HCT116 (cell line): ENCODE measurements around the gene PLCZ1. TPM values are rescaled to one million over a fixed set of nuclear protein-coding genes. Genes with fewer than 3 reads are reported as not detected.

ENCODE experiments used
- ATAC-seq: fragments of 200-7000 bp; cut with Tn5 transposase; 2 replicates; pipeline ENCODE4 v1.9.1; 2020; ENCODE audit warnings: mild to moderate bottlenecking, moderate library complexity
- BruUV-seq: library from RNA; stranded (reverse); fragments of 400-500 nt; replicated peaks from 2 replicates; lab custom pipeline; 2021; lab: Mats Ljungman, UMichigan
- CTCF ChIA-PET: fragments of 300-600 bp; sonication (Branson Sonifier 250); formaldehyde crosslinking; loops from one replicate; lab custom pipeline; 2021; ENCODE audit warnings: antibody characterized with exemption; lab: Charles Lee
- POLR2A ChIA-PET: fragments of 300-600, 350-600 bp; sonication (Branson Sonifier 250); formaldehyde crosslinking; loops from one replicate; lab custom pipeline; 2021; ENCODE audit warnings: antibody characterized with exemption; lab: Charles Lee
- RAD21 ChIA-PET, 2 experiments: fragments of 300-600 bp; sonication (Branson Sonifier 250); formaldehyde crosslinking; loops; one replicate each; lab custom pipeline; 2023; ENCODE audit warnings: low total read pairs in 2 of 2; ENCODE audit not compliant: uncharacterized antibody in 2 of 2, unreplicated experiment in 2 of 2, low non-redundant PET in 1 of 2; lab: Charles Lee
- DNase-seq: peaks from one replicate; pipeline ENCODE4 v3.0.0-alpha.2; 2010; ENCODE audit warnings: low read depth, low spot score
- H2AFZ ChIP-seq: fragments of 200-600 bp; shearing (Covaris generic), sonication (generic); 2 replicates; pipeline ENCODE4 v1.6.1; 2017; ENCODE audit warnings: low read depth, mixed run types, mixed read lengths, antibody characterized with exemption, low read length; ENCODE audit not compliant: poor library complexity, severe bottlenecking
- H3K27ac ChIP-seq: 2 replicates; pipeline ENCODE4 v1.5.1; 2012; ENCODE audit warnings: low read depth, low read length
- H3K27me3 ChIP-seq: fragments of 200-600 bp; sonication (generic); 2 replicates; pipeline ENCODE4 v1.6.1; 2016; ENCODE audit warnings: mixed run types, low read length, mixed read lengths; ENCODE audit not compliant: insufficient read depth
- H3K36me3 ChIP-seq, 2 experiments: fragments of 200-500 bp in 1 of 2; fragments of 200-600 bp in 1 of 2; sonication (Bioruptor generic) in 1 of 2; sonication (generic) in 1 of 2; 2 replicates each; pipeline versions ENCODE4 v1.5.1 to v1.6.1; 2014 to 2016; ENCODE audit warnings: low read length in 2 of 2, inconsistent platforms in 1 of 2, mixed read lengths in 1 of 2, mixed run types in 1 of 2; ENCODE audit not compliant: insufficient read depth in 2 of 2, control insufficient read depth in 1 of 2
- H3K4me1 ChIP-seq, 2 experiments: fragments of 200-600 bp in 1 of 2; sonication (generic) in 1 of 2; 2 replicates each; pipeline versions ENCODE4 v1.5.1 to v1.6.1; 2012 to 2017; ENCODE audit warnings: low read length in 2 of 2, inconsistent platforms in 1 of 2, mild to moderate bottlenecking in 1 of 2, mixed read lengths in 1 of 2, mixed run types in 1 of 2, moderate library complexity in 1 of 2; ENCODE audit not compliant: insufficient read depth in 2 of 2, control insufficient read depth in 1 of 2
- H3K4me2 ChIP-seq: fragments of 200-600 bp; sonication (generic); 2 replicates; pipeline ENCODE4 v1.6.1; 2017; ENCODE audit warnings: mixed run types, low read length, mixed read lengths
- H3K4me3 ChIP-seq, 2 experiments: fragments of 200-600 bp in 1 of 2; sonication (generic) in 1 of 2; replicated peaks in 1 of 2; 2 replicates each; pipeline ENCODE4 v1.5.1; 2011 to 2016; ENCODE audit warnings: low read length in 2 of 2, control low read depth in 1 of 2, low read depth in 1 of 2, mild to moderate bottlenecking in 1 of 2, mixed read lengths in 1 of 2, mixed run types in 1 of 2
- H3K79me2 ChIP-seq: fragments of 200-600 bp; sonication (generic); 2 replicates; pipeline ENCODE4 v1.6.1; 2017; ENCODE audit warnings: mild to moderate bottlenecking, mixed run types, low read length, moderate library complexity, mixed read lengths; ENCODE audit not compliant: insufficient read depth
- H3K9ac ChIP-seq: fragments of 200-600 bp; sonication (generic); 2 replicates; pipeline ENCODE4 v1.6.1; 2016; ENCODE audit warnings: low read length, mixed read lengths
- H3K9me2 ChIP-seq: fragments of 200-600 bp; sonication (generic), shearing (Covaris generic); 2 replicates; pipeline ENCODE4 v1.6.1; 2017; ENCODE audit warnings: mixed run types, mild to moderate bottlenecking, moderate library complexity; ENCODE audit not compliant: insufficient read depth
- H3K9me3 ChIP-seq, 2 experiments: fragments of 200-500 bp in 1 of 2; fragments of 200-600 bp in 1 of 2; sonication (Bioruptor generic) in 1 of 2; sonication (generic) in 1 of 2; 2 replicates each; pipeline ENCODE4 v1.6.1; 2014 to 2017; ENCODE audit warnings: low read length in 2 of 2, mixed read lengths in 2 of 2, inconsistent platforms in 1 of 2, low read depth in 1 of 2, mild to moderate bottlenecking in 1 of 2, mixed run types in 1 of 2, moderate library complexity in 1 of 2; ENCODE audit not compliant: control insufficient read depth in 1 of 2, insufficient read depth in 1 of 2
- H4K20me1 ChIP-seq: fragments of 200-600 bp; sonication (generic), shearing (Covaris generic); 2 replicates; pipeline ENCODE4 v1.6.1; 2017; ENCODE audit warnings: mixed run types, mild to moderate bottlenecking, moderate library complexity; ENCODE audit not compliant: insufficient read depth
- EGR1 ChIP-seq: IDR thresholded peaks from 2 replicates; pipeline ENCODE4 v1.6.1; 2012; ENCODE audit warnings: low read depth
- REST ChIP-seq: IDR thresholded peaks from 2 replicates; pipeline ENCODE4 v1.6.1; 2012; ENCODE audit warnings: low read depth
- SRF ChIP-seq: IDR thresholded peaks from 2 replicates; pipeline ENCODE4 v1.6.1; 2012; ENCODE audit warnings: low read depth
- intact Hi-C: fragments of 100-400 bp; cut with micrococcal nuclease; formaldehyde crosslinking; loops from 2 replicates; pipeline ENCODE4 v1.10.0; 2022
- total RNA-seq: library from RNA; stranded (reverse); gene quantifications from one replicate; pipeline ENCODE4 v1.2.1, GENCODE V29; 2021; ENCODE audit not compliant: unreplicated experiment
- TF ChIP-seq, protein P1 (sequence below), 3 experiments: fragments of 200-600 bp in 1 of 3; sonication (generic) in 1 of 3; IDR thresholded peaks in 2 of 3; conservative IDR thresholded peaks in 1 of 3; 2 replicates each; pipeline ENCODE4 v1.5.1; 2012 to 2017; ENCODE audit warnings: low read depth in 2 of 3, low read length in 2 of 3, antibody characterized with exemption in 1 of 3, borderline replicate concordance in 1 of 3, control low read depth in 1 of 3, mild to moderate bottlenecking in 1 of 3, mixed read lengths in 1 of 3, mixed run types in 1 of 3, moderate library complexity in 1 of 3; ENCODE audit not compliant: insufficient read depth in 1 of 3
- TF ChIP-seq, protein P2 (sequence below): IDR thresholded peaks from 2 replicates; pipeline ENCODE4 v1.6.1; 2011; ENCODE audit warnings: mild to moderate bottlenecking, low read length, moderate library complexity; ENCODE audit not compliant: insufficient replicate concordance; ENCODE audit errors: extremely low read depth

PLCZ1 gene
- total RNA-seq, 1 experiment from 2014 or later: not detected

DNA sequence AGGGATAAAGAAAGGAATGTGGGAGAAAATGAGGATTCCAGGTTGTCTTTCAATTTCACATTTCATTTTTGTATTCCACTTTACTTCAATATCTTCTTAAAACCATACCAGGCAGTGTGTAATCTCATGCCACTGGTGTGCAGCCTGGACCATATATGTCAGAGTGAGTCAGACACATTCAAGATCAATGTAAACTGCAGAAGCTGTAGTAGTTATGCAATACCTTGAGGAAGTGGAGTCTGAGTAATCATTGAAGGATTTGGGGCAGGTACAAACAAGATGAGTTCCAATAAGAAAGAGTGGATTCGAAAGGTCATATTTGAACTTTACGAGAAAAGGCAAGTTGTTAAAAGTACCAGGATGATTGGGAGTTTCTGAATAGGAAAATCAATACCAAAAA, 14.1 kb downstream of the PLCZ1 start (continued):
- TF ChIP-seq, protein P1, sequence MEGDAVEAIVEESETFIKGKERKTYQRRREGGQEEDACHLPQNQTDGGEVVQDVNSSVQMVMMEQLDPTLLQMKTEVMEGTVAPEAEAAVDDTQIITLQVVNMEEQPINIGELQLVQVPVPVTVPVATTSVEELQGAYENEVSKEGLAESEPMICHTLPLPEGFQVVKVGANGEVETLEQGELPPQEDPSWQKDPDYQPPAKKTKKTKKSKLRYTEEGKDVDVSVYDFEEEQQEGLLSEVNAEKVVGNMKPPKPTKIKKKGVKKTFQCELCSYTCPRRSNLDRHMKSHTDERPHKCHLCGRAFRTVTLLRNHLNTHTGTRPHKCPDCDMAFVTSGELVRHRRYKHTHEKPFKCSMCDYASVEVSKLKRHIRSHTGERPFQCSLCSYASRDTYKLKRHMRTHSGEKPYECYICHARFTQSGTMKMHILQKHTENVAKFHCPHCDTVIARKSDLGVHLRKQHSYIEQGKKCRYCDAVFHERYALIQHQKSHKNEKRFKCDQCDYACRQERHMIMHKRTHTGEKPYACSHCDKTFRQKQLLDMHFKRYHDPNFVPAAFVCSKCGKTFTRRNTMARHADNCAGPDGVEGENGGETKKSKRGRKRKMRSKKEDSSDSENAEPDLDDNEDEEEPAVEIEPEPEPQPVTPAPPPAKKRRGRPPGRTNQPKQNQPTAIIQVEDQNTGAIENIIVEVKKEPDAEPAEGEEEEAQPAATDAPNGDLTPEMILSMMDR (IDR thresholded peaks at IDR 0.05 in 2 of 3, conservative IDR thresholded peaks at IDR 0.05 in 1 of 3; ENCODE audit: borderline replicate concordance in 1 of 3, insufficient read depth in 1 of 3, low read depth in 2 of 3, low read length in 2 of 3): no peak
- TF ChIP-seq SRF: peak; percentile 77
- no peak for TF ChIP-seq REST

- Histone ChIP-seq H3K27me3 (no peaks in the 10 kb centered on the region), H3K9ac (no peak overlapping the region), H4K20me1 (no peaks in the 10 kb centered on the region), H3K27ac (no peak overlapping the region), H3K4me1 (peaks cover 0 to 17% of the 10 kb centered on the region in 2 experiments; a peak in 2 of 4 replicates), H3K4me2 (no peak overlapping the region), H2AFZ (no peak overlapping the region), H3K4me3 (no peak overlapping the region), H3K9me3 (no peaks in the 10 kb centered on the region), H3K36me3 (no peaks in the 10 kb centered on the region), H3K79me2 (no peaks in the 10 kb centered on the region), H3K9me2 (no peaks in the 10 kb centered on the region)
- RAD21 ChIA-PET: no interaction called here
- intact Hi-C loops: no loop called here
- DNase-seq (no peak), ATAC-seq (no peak)
- BruUV-seq: no TSS peak
- CTCF ChIA-PET: no interaction called here
- TF ChIP-seq, protein P1 (IDR thresholded peaks at IDR 0.05 in 2 of 3, conservative IDR thresholded peaks at IDR 0.05 in 1 of 3; ENCODE audit: borderline replicate concordance in 1 of 3, insufficient read depth in 1 of 3, low read depth in 2 of 3, low read length in 2 of 3): no peak
- no peak for TF ChIP-seq EGR1
- TF ChIP-seq, protein P2, sequence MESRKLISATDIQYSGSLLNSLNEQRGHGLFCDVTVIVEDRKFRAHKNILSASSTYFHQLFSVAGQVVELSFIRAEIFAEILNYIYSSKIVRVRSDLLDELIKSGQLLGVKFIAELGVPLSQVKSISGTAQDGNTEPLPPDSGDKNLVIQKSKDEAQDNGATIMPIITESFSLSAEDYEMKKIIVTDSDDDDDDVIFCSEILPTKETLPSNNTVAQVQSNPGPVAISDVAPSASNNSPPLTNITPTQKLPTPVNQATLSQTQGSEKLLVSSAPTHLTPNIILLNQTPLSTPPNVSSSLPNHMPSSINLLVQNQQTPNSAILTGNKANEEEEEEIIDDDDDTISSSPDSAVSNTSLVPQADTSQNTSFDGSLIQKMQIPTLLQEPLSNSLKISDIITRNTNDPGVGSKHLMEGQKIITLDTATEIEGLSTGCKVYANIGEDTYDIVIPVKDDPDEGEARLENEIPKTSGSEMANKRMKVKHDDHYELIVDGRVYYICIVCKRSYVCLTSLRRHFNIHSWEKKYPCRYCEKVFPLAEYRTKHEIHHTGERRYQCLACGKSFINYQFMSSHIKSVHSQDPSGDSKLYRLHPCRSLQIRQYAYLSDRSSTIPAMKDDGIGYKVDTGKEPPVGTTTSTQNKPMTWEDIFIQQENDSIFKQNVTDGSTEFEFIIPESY: no peak
- POLR2A ChIA-PET: no interaction called here
Measured at GRCh38 chr12:18721452-18721851, 16.4 kb downstream of the PLCZ1 start.
